Measurements from ENCODE around the gene MOCS1.

DNA sequence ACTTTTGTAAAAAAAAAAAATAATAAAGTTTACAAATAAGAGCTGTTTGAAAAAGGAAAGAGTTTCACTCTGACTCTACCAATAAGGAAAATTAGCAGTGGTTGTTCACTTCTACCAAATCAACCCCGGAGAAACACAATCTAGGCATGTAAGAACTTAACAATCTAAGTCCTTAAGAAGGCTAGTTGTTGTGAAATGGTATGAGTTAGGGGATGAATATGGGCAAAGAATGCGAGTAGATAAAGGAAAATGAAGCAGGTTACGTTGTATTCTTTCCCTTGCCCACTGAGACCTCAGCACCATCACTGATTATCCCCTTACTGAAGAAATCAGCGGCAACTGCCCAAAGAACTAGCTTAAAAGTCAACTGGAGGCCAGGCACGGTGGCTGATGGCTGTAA is 15.4 kb downstream of the MOCS1 start:
- TF ChIP-seq, protein P1, sequence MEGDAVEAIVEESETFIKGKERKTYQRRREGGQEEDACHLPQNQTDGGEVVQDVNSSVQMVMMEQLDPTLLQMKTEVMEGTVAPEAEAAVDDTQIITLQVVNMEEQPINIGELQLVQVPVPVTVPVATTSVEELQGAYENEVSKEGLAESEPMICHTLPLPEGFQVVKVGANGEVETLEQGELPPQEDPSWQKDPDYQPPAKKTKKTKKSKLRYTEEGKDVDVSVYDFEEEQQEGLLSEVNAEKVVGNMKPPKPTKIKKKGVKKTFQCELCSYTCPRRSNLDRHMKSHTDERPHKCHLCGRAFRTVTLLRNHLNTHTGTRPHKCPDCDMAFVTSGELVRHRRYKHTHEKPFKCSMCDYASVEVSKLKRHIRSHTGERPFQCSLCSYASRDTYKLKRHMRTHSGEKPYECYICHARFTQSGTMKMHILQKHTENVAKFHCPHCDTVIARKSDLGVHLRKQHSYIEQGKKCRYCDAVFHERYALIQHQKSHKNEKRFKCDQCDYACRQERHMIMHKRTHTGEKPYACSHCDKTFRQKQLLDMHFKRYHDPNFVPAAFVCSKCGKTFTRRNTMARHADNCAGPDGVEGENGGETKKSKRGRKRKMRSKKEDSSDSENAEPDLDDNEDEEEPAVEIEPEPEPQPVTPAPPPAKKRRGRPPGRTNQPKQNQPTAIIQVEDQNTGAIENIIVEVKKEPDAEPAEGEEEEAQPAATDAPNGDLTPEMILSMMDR (IDR thresholded peaks at IDR 0.05) = no peak
- TF ChIP-seq POLR2A (IDR thresholded peaks at IDR 0.05) = no peak
